ENCODE data around the gene CRAMP1.

Gene CRAMP1

DNA sequence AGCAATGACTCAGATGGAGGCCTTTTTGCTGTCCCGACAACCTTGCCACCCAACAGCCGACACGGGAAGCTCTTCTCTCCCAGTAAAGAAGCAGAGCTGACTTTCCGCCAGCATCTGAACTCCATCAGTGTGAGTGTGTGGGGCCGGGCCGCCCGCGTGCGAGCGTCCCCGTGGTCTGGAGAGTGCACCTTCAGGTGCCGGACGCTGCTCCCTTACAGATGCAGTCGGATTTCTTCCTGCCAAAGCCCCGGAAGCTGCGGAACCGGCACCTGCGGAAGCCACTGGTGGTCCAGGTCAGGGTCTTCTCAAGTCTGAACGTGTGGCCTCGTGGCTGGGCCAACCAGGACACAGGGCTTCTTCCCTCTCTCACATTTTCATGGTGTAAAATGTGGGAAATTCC is 50.4 kb downstream of the CRAMP1 start:
- DNase-seq: no peak

DNA sequence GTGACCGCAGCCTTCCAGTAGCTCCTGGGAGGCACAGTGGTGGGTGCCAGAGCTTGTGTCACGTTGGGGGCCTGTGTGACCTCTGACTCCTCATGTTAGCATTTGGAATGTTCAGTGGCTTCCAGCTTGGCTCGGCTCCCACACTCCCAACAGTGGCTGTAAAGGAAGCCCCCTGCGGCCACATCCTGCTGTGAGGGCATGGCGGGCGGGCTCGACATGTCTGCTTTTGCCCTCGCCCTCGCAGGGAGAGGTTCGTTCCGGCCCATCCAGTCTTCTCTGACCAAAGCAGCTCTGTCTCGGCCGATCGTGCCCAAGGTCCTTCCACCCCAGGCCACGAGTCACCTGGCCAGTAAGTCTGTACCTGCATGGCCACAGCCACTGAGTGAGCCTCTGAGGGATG is 53.7 kb downstream of the CRAMP1 start:
- no peak for DNase-seq

DNA sequence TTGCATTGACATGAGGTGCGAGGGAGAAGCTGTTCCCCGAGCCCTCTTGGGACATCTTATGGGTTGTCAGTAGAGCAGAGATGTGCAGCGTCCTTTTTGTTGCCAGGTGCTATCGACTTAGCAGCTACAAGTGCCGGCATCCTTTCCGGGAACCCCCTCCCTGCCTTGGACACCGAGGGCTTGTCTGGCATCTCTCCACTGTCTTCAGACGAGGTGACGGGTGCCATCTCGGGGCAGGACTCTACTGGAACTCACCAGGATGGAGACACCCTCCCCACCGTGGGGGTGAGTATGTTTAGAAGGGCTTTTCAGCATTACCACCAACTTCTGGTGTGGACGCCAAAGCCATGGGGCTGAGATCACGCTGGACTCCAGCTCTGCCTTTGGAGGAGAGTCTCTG is 54.2 kb downstream of the CRAMP1 start:
- no peak for DNase-seq

DNA sequence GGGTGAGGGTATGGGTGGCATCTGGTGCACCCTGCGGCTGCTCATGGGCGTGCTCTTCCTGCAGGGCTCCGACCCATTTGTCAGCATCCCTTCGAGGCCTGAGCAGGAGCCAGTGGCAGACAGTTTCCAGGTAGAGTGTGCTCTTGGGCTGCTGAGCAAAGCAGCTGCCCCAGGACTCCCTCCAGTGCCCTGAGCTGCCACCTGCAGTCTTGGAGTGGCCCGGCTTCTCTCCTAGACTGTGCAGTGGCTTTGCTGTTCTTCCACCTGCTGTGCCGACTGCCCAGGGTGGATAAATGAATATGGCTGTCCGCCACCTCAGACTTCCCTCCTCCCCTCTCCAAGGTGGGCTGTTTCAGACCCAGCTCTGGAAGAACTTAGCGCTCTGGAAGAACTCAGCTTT is 55.1 kb downstream of the CRAMP1 start:
- DNase-seq: no peak

DNA sequence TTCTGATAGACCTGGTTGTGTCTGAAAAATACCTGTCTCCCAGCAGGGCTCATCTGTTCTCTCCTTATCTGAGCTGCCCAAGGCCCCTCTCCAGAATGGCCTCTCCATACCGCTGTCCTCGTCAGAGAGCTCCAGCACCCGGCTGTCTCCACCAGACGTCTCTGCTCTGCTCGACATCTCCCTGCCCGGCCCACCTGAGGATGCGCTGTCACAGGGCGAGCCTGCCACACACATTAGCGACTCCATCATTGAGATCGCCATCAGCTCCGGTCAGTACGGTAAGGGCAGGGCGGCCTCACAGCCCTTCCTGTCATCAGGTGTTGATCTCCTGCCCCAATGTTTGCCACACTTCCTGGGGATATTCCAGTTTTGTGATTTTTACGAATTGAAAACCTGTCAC is 55.8 kb downstream of the CRAMP1 start:
- no peak for DNase-seq

DNA sequence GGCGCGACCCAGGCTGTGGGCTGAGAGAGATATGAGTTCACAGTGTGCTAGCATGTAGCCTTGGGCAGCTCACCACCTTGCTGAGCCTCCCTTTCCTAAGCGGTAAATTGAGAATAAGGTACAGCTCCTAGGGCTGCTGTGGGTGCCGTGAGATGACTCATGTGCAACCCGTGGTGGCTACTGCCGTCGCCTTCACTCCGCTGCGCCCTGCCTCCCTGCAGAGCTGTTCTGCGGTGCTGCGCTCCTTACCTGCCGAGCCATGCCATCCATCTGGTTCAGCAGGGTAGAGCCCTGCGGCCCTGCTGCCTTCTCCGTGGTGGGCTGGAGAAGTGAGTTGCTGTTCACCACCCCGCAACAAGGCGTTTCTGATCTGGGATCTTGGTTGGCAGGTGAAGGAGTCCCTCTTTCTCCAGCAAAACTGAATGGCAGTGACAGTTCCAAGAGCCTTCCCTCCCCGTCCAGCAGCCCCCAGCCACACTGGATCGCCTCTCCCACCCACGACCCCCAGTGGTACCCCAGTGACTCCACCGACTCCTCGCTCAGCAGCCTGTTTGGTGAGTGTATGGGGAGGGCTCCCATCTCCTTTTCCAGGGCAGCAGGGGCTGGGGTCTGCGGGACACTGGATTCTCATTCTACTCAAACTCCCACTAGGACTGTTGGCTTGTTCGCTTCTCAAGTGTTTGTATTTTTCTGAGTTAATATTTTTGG is 56.6 kb downstream of the CRAMP1 start:
- DNase-seq: no peak

DNA sequence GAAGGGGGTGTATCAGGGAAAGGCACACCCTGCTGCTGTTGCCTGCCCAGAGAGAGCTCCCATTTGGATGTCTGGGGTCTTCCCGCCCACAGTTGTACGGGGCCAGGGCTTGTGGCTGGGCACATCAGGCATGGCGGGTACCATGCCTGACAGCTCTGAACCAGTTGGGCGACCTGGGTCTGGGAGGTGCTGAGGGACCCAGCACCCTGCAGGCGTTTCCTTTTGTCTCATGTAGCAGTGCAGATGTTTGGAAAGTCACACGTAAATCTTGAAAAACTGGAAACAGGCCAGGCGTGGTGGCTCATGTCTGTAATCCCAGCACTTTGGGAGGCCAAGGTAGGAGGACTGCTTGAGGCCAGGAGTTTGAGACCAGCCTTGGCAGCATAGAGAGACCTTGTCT is 57.5 kb downstream of the CRAMP1 start:
- DNase-seq: no peak

DNA sequence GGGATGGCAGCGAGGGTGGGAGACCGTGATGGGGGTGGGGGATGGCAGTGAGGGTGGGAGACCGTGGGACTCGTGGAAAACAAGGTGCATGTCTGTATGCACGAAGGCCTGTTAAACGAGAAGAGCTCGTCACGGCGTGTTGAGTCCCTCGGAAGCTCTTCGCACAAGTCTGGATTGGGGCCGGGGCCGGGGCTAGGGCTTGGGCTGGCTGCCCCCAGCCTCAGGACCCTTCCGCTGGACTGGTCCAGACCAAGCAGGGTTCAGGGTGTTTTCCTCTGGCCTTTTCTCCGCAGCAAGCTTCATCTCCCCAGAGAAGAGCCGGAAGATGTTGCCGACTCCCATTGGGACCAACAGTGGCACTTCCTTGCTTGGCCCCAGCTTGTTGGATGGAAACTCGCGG is 58.2 kb downstream of the CRAMP1 start:
- no peak for DNase-seq

DNA sequence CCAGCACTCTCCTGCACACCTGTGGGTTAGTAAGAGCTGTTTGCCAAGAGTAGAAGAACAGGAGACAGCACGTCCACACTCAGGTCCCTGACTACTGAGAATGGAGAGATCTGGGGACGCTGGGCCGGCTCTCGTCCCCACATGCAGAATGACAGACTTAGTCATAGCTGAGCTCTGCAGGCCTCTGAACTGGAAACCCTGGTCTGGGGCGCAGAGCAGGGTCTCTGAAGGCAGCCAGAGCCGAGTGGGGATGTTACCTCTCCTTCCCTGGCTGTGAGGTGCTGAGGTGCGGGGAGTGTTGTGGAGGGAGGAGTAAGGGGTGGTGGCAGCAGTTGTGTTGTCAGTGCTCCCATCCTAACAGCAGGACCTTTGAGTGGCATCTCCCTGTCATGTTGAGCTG is 58.7 kb downstream of the CRAMP1 start:
- DNase-seq: no peak

DNA sequence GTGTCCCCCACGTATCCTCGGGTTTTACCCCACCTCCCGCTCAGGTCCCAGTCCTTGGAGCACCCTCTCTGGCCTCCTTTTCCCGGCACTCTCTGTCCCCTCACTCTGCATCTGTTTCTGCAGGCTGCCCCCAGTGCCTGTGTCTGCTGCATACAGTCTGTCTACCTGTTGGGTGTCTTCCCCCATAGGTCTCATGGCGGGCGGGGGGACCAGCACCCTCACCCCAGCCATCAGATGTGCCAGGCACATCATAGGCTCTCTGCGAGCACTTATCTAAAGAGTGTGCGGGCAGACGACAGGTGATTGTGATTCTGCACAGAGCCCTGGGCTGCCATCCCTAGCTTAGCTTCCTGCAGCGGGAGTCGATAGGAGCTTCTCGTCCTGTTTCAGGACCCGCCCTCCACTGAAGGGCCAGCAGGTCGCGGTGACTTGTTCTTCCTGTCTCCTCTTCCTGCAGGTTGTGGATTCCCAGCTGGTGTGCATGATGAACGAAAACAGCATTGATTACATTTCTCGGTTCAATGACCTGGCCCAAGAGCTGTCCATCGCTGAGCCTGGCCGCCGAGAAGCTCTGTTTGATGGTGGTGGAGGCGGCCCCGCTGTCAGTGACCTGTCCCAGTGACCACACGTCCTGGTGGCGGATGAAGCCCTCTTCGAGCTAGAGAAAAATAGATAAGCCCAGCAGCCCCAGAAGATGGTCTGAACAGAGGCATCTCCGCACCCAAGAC is 61.4 kb downstream of the CRAMP1 start:
- no peak for DNase-seq

DNA sequence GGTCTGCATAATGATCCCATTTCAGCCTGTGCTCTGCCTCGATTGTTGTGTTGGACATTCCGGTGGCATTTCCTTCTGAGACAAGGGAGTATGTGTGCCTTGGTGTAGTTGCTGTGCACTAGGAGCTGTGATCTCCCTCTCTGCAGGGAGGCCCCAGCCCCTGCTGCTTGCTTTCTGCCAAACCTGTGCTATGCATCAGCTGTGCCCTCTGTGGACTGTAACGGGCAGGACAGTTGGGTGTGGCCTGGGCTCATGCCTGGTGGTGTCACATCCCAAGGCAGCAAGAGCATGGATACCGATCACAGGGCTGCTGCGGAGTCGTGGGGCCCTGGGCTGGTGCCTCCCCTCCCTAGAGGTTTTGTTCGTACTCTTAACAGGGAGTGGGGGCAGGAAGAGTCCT is 62.1 kb downstream of the CRAMP1 start:
- DNase-seq: no peak

DNA sequence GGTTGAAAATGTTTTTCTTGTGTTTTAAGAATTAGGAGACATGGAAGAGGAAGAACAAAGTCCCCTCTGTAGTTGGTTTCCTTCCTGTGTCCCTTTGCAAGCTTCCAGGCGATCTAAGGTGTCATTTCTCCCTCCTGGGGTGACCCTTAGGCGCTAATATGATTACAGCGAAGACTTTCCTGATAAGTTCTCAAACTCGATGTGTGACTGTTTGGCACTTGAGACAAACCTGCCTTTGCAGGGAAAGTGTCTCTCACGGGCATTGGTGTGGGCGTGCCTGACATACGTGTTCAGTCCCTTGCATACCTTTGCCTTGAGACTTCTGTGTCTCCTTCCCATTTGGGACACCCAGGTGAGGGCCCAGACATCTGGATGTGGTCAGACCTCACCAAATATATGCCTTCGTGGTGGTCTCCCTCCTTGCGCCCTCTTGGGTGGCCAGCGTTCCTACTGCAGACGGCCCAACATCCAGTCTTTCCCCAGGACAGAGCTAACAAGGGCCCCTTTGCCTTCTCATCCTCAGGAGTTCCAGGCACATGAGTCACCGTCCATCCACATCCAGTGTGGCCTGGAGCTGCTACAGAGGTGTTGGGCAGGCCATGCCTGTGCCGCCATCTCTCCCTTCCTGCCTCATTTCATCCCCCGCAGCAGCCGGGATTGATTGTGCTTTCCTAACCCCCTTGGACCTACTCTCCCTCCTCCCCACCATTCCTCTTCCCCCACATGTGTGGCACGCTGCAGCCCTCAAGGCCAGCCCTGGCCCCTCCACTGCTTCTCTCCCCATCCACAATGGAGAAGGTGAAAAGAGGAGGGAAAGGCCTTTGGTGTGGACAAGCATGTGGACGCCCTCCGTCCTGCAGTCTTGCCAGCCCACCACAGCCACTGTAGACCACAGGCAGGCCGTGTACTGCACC is 62.8 kb downstream of the CRAMP1 start:
- no peak for DNase-seq

DNA sequence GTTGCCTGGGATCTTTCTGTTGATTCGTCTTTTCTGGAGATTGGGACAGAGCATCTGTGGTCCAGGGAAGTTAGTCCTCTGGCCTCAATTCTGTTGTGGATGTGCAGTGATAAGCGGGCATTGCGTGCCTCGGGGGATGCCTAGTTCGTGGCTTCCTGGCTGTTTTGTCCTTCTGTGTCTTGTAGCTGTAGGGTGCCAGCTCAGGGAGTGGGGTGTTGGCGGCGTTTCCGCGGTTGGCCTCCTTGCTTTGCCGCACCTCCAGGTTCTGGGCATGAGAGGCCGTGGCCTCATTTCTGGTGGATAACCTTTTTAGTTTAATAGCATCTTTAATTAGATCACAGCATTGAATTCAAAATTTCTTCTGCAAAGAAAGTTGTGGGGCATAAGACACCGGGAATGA is 64.5 kb downstream of the CRAMP1 start:
- DNase-seq: no peak

DNA sequence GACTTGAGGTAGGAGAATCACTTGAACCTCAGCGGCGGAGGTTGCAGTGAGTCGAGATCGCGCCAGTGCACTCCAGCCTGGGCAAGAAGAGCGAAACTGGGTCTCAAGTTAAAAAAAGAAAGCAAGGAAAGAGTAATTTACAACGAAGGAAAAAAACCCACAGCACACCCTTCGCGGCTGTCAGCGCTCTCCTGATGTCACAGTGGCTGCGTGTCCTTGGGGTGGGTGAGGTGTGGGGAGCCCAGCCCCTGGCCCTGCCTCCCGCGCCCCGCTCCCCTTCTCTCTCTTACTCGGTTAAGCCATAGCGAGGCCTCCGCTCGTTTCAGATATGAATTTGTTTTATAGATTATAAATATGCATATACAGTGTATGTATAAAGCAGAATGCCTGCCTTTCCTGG is 65.2 kb downstream of the CRAMP1 start:
- no peak for DNase-seq

DNA sequence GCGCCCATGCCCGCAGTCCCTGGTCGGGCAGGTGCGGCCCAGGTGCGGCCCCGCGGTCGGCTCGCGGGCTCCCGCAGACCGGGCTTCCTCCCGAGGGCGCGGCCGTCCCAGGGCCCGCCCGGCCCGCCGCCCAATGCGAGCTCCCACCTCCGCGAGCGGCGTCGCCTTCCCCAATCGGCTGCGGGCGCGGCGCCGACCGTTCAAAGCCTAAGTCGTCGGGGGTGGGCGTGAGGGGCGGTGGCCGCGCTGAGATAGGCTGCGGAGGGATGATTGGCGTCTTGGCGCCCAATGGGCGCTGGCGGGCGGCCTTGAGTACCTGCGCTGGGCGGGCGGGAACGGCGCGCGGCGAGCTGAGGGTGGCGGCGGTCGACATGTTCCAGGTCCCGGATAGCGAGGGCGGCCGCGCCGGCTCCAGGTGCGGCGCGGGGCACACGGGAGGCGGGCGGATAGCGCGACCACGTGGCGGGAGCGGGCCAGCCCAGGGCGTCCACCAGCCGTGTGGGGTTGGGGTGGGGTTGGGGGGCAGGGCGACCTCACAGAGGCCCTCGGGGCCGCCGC is 65.9 kb downstream of the CRAMP1 start, which contains the start of gene JPT2:
Gene JPT2 (plus strand): TSS at position 338 of the 558 bp plus-strand sequence. CDS start 34 bp downstream, at position 372.
- DNase-seq: peak; percentile 94

DNA sequence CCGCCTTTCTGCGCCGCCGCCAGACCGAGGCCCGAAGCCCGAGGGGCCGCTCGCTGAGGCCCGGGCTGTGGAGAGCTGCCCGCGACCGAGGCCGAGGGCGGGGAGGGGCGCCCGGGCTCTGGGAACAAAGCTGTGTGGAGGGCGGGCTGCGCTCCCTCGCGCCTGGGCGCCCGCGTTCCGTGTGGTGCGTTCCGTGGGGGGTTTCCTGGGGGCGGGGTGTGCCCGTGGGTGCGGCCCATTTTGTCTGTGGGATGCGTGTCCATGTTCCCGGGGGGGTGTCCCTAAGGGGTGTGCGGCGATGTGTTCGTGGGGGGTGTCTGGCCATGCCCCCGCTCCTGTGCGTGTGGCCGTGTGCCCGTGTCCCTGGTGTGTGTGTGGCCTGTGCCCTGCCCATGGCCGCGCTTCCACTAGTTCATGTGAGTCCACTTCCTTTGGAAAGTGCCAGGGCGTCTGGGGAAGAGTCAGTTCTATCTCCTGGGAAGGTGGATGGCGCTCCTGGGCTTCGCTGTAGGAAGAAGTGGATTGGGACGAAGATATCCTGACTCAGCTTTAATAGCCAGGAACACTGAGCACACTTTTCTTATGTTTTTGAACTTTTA is 66.4 kb downstream of the CRAMP1 start:
- DNase-seq: peak; percentile 34

DNA sequence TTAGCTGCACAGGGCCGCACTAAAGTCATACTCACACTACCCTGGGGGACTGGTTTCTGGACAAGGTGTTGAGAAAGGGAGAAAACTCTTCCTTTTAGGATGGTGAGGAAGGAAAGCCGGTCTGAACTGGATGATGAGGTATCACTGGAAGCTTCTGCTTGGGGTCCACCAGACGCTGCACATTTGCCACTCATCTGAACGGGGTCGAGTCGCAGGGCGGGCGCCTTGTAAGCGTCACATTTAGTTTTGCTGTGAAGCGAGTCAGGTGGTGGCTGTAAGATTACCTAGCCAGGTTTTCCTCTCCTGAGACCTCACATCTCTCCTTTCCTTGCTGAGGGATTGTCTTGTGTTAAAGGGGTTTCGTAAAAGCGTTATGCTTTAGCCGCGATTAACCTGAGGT is 68.2 kb downstream of the CRAMP1 start:
- no peak for DNase-seq

DNA sequence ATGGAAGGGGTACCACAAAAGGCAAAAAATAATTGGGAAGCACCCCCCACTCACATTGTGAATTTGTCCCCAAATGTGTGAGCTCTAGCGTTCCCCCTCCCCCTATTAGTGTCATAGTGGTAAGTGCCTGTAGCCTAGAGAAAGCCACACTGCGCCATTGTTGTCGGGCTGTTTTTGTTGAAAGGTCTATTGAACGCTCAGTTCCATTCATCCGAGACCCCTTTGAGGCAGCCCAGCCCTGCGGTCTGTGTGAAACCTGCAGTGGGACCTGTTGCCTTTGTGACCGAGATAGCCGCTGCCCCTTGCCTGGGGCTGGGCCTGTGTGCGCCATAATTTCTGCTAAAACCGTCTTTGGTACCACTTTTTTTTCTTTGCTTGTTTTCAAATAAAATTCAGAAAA is 68.9 kb downstream of the CRAMP1 start:
- DNase-seq: no peak

DNA sequence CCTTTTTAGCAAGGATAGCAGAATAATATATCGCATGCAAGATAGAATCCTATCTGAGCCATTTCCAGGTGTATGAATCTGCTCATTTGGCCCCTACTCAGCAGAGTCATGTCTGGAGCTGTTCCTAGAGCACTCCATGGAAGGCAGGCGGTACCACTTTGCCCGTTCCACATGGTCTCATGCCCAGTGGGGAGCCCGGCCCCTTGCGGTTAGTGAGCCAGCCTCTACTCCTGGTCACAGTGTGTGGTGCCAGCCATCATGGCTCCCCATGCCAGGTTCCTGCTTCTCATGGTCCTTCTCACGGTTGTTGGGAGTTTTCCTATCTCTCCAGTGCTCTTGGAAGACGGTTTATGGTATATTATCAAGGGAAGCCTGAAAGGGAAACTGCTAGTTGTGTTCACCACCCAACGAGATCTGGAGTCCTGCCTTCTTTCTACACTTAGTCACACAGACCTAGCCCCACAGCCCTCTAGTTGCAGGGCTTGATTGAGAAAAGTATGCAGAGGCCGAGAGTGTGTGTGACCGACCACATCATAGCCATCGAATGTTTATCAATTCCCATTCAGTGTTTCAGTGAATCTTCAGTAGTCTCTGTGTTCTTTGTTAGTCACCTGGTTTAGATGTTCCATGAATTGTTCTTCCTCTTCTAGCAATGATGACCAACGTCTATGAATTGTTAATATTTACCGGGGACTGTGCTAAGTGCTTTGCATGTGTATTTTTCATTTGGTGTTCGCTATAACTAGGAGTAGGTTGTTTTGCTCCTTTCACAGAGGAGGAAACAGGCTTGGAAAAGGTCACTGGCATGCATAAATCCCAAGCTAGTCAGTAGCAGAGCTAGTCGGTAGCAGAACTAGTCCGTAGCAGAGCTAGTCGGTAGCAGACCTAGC is 75.5 kb downstream of the CRAMP1 start:
- no peak for DNase-seq

DNA sequence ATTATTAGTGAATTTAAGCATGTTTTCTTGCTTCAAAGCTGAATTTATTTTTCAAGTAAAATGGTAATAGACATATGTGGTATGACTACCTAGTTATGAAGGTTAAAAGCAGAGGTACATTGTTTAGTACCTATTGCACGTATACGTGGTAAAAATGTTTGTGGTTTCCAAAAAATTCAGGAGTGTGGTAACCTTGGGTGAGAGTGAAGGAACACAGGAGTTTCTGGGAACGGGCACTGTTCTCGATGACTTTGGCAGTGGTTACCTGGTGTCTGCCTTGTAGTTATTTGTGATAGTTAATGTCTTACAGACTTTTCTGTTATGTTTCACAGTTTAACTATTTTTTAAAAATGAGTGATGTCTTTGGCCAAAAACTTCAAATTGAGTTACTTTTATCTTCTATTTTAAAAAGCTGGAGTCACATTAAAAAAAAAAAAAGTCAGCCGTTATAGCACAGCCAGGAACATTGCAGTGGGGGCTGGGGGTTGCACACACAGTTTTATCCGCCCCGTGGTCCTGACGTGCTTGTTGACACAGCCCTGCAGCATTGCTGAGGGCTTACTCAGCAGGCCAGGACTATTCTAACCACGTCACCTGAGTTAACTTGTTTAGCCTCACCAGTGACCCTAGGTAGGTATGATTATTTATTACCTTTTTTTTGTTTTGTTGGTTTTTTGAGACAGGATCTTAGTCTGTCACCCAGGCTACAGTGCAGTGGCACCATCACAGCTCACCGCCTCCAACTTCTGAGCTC is 76.8 kb downstream of the CRAMP1 start:
- DNase-seq: no peak

DNA sequence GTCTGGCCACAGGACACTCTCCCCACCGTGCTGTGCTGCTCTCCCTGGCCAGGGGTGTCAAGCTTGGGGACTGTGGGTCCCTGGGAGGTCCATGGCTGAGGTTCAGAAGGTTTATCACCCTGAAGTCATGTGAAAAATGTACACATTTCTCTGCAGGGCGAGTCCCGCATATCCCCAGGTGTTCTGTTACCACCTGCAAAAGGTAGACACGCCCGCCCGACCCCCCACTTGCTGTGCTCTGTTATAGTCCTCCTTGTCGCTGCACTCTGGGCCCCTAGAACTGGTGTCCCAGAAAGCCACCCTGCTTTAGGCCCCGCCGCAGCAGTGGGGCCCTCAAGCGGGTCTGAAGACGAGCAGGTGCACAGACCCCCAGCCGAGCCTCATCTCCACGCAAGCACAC is 77.7 kb downstream of the CRAMP1 start:
- DNase-seq: no peak

All from activated T-cell treated with anti-CD3 and anti-CD28 coated beads for 4 hours (primary cell).